ENCODE data around the gene DARS1.

DNA sequence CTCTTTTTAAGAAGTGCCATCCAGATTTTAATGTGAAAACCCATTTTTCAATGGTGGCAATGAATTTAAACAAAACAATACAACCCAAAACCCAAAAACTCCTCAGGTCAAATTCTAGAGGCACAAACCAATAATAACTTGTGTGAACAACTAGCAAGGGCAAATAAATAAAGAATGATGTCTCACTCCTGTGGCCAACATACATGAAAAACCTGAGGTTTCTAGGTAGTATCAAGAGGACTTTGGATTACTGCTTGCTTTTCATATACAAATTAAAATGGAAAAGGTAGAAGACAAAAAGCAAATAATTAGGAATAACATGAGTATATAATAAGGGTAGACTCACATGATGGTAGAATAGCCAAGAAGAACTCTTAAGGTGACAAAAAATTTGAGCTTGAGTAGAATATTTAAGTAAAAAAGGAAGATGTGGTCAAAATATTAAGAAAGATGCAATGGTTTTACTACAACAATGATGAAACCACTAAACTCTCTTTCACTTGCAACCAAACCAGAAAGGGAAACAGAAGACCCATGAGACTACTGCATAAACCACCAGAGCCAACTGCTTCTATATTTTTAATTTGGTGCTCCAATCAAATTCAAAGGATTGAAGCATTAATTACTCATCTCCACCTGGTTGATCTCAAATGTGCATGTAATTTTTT is 53.5 kb downstream of the DARS1 start:
- TF ChIP-seq, protein P1, sequence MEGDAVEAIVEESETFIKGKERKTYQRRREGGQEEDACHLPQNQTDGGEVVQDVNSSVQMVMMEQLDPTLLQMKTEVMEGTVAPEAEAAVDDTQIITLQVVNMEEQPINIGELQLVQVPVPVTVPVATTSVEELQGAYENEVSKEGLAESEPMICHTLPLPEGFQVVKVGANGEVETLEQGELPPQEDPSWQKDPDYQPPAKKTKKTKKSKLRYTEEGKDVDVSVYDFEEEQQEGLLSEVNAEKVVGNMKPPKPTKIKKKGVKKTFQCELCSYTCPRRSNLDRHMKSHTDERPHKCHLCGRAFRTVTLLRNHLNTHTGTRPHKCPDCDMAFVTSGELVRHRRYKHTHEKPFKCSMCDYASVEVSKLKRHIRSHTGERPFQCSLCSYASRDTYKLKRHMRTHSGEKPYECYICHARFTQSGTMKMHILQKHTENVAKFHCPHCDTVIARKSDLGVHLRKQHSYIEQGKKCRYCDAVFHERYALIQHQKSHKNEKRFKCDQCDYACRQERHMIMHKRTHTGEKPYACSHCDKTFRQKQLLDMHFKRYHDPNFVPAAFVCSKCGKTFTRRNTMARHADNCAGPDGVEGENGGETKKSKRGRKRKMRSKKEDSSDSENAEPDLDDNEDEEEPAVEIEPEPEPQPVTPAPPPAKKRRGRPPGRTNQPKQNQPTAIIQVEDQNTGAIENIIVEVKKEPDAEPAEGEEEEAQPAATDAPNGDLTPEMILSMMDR (conservative IDR thresholded peaks at IDR 0.05; ENCODE audit: low read length), result no peak
- no peak for TF ChIP-seq EZH2phosphoT487 (IDR thresholded peaks at IDR 0.05; ENCODE audit: borderline replicate concordance)
